HT1080 (cell line): ENCODE data around the gene CDK17. TPM values are rescaled to one million over a fixed set of nuclear protein-coding genes. Genes with fewer than 3 reads are reported as not detected.

ENCODE experiments used
- DNase-seq: peaks from one replicate; pipeline ENCODE4 v3.0.0-alpha.2; 2015; ENCODE audit warnings: low read depth
- small RNA-seq: library from RNA; depleted of rRNA; stranded (forward); fragments of <200 nt; gene quantifications from one replicate; pipeline ENCODE3, GENCODE V24; 2014
- total RNA-seq: library from RNA; depleted of rRNA; stranded (reverse); fragments of >200 nt; shearing (Covaris generic); gene quantifications from 2 replicates; pipeline ENCODE4 v1.2.3, GENCODE V29; 2014; rRNA removed

Gene CDK17
- total RNA-seq, 1 experiment from 2014 or later: 53.8 TPM

DNA sequence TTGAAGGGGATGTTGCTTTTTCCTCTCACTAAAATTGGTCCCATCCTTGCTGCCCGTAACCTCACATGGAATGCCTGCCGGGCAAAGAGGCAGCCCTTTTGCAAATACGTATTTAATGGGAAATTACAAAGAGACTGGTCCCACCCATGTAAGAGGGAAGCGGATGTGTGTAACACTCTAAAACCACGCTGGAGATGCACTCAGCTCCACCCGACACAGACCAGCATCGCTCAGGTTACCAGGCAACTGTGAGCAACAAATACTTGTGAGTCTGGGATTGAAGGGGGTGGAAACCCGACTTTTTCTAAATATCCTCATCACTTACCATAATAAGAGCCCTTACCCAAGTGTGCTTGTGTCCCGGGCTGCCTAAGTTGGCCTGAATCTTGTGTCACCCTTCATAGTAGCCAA is 158.4 kb downstream of the CDK17 start:
- no peak for DNase-seq

GRCh38 chr12:96241431-96241830 is 158.8 kb downstream of the CDK17 start:
- DNase-seq: no peak

- DNase-seq: no peak
These were observed 159.6 kb downstream of the CDK17 start for GRCh38 chr12:96240656-96241055.

DNA sequence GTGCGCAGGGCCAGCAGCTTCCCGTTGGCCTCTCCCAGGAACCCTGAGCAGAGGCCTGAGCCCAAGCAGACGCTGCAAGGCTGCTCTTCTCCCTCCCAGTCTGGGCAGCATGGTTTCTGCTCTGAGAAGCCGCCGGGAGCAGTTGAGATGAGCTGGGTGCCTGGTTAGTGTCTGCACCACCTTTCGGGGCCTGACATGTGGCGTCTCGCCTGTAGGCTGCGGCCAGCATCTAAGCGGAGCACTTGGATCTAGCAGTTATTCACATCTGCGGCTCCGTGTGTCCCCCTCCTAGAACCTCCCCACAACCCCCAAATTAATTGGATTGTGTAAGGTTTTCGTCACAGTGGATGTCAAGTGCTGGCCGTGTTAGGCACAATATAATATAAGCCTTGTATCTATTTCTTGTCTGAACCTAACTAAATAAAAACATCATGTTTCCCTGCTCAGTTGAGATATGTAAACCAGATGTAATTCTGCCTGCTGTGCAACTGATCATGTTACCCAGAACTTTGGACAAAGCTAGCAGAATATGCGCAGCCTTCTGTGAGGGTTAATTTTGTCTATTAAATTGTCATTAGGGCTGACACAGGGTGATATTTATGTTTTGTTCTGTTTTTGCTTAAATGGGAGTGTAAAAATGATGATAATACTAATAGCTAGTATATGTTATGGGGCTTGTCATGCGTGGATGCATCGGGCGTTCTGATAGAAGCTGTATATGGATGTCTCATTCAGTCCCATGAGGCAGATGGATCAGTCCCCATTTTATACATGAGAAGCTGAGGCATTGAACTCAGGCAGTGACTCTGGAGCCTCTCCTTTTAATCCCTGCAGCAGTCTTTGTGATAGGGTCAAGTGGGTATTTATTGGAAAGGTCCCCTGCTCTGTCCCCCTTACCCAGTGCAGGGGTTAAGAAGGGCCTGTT is 160.3 kb downstream of the CDK17 start:
- no peak for DNase-seq

- DNase-seq: no peak
These were observed 161.7 kb downstream of the CDK17 start for GRCh38 chr12:96238336-96239047.

DNA sequence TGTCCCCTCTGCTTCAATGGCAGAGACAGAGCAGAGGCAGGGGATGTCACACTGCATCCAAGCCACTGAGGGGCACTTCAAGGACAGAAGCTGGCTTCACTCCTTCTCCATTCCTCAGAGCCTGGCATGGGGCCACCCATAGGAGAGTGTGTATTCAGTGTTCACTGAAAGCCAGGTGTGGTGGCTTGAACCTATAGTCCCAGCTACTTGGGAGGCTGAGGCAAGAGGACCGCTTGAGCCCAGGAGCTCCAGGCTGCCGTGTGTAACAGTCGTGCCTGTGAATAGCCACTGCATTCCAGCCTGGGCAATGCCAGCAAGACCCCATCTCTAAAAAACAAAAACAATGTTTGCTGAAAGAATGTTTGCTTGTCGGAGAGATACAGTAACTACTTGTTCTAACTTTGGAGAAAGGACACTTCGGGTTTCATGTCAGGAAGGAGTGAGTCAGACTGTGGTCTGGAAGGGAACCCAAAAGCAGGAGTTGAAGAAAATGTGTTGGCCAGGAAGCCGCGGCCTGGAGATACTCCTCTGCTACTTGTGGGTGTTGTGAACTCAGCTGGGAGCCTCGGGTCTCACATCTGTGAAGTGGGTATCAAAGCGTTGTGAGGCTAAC is 162.7 kb downstream of the CDK17 start:
- peak; percentile 98 for DNase-seq

- DNase-seq: no peak
These were observed 163.2 kb downstream of the CDK17 start for GRCh38 chr12:96237035-96237434.

DNA sequence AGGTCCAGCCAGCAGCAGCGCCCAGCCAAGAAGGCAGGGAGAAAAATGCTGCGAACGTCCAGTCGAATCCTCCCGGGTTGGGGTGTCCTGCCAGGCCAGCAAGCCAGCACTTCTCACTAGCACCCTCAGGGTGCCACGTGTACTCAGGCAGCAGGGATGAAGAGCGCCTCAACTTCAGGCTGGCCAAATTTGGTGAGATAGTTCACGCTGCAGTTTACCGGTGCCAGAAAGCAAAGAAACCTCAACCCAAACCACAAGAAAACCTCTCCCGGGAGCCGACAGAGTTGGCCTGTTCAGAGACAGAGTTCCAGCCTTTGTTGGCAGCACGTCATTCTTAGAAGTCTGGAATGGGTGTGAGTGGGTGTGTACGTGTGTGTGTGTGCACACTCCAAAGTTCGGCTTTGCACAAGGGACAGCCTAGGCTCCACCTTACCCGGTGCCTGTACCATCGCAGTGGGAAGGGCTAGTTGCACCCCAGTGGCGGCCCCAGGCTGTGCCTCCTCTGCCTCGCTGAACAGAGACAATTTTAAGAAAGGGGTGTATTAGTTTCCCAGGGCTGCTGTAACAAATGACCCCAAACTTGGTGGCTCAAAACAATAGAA is 163.9 kb downstream of the CDK17 start:
- no peak for DNase-seq

GRCh38 chr12:96235484-96235826 is 164.8 kb downstream of the CDK17 start:
- peak; percentile 20 for DNase-seq

DNA sequence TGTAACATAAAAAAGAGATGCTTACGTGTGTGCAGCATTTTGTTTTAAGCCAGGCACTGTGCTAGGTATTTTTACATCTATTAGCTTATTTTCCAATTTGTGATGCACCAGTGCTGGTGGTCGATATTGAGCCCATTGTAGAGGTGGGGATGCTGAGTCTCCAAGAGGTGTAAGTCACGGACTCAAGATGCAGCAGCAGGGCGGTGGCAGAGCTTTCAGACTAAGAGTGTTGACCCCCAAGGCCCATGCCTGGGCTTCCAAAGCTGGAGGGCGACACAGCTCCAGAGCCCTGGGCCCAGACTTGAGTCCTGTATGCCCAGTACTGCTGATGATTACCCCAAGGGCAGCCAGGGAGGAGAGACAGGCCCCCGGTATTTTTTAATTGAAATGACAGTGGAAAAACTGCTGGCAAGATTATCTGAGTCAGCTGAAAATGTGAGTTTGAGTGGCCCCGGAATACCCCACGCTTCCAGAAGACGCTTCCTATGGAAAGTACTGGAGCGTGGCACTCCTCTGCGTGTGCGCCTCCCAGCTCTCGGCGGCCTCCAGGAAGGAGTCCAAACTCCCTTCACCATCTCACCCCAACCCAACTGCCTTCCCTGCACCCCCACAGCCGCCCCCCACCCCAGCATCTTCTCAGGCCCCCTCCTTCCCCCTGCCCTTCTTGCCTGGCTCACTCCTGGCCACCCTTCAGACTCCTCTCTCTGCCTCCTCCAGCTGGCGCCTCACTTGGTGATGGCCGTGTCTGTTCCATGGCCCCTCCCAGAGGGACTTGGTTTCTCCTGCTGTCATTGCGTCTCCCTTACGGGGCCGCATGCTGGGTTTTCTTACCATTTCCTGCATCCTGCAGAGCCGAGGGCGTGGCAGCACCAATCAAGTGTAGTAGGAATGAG is 165.4 kb downstream of the CDK17 start:
- no peak for DNase-seq

DNA sequence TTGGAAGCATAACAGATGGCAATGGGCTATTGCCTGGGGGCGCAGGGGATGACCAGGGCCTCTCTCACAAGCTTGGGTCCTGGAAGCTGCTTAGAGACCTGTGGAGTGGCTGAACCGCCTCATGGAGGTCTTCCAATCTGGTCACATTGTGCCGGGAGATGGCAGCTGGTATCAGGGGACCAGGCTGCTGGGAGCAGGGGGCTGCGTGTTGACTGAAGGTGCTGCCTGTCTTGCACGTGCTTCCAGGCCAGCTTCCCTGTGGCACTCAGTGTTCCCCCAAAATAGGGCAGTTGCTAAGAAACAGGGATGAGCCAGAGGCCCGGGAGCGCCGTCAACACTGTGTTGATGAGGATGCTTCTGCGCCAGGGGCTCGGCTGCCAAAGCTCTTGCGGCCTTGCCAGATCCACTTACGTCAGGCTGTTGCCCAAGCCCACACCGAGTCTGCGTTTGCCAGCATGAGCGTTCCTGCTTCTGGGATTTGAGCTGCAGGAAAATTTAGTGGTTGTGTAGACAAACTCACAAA is 166.2 kb downstream of the CDK17 start:
- DNase-seq: no peak

GRCh38 chr12:96233168-96233567 is 167.1 kb downstream of the CDK17 start:
- DNase-seq: no peak

DNA sequence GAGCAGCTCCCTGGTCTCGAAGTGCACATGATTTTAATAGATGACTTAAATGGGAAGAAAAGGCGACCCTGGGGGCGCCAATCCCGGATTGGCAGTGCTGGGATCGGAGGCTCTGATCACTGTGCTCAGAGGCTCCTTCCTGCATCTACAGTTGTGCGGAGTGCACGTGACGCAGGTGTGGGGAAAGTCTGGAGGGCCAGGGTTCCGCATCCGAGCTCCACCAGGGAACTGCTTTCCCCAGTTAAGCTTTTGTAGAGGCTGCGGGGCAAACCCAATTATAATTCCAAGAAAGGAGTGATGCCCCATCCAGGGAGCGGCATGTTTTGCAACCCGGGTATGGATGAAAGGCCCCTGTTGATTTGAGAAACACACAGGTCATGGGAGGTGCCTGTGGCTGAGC is 169.6 kb downstream of the CDK17 start:
- no peak for DNase-seq

DNA sequence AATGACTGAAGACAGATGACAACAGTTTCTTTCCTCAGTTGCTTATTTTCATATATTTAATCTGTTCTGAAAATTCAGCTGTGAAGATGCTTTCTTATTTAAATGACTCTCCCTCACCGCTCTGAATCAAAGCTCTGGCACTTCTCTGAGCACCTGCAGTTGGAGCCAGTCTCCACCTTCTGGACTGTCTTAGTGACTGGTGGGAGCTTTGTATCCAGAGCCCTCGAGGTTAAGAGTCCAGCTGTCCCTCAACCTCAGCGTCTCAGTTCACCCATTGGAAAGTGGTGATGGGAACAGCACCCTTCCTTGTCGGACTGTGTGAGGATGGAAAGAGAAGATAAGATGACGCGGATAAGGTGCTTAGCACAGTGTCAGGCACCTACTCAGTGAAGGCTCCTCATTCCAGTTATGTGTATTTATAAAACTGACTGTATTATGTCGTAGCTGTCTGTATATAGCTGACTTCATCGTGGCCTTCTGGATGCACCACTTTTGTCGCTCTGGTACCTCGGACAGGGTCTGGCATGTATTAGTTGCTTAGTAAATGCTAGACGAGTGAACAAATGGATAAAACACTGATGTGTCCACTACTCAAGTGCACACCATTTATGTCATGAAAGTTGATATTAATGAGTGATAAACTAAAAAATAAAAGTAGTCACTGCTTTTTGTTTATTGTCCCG is 171.5 kb downstream of the CDK17 start:
- DNase-seq: no peak

Small RNA genes within 50 kb of the gene (small RNA-seq; reads per million reads assigned to genes)
- gene RN7SKP11 (1.1 reads per million, percentile 76 among the genes with 10 or more reads in this experiment), gene RNU4-24P (not detected)

Other genes with a start within 250 kb of the CDK17 start
- gene ELK3, start 206.1 kb downstream of the CDK17 start, total RNA-seq: 36.3 and 52.5 TPM in 2 replicates
- 0.63 and 5.3 TPM in 2 replicates for gene CFAP54, start 89.1 kb upstream of the CDK17 start, total RNA-seq